KMS-11 (cell line): ENCODE results near the gene SH3PXD2B.
A peak's percentile ranks its signal among the peaks of the same experiment; 100 is the strongest.

Source experiments
- H2AFZ ChIP-seq: fragments of 200-600 bp; sonication (generic); 2 replicates; pipeline ENCODE4 v1.6.1; 2016; ENCODE audit warnings: antibody characterized with exemption, mixed run types, low read depth
- H3K27ac ChIP-seq: fragments of 200-600 bp; sonication (generic); 2 replicates; pipeline ENCODE4 v1.6.1; 2016; ENCODE audit warnings: mild to moderate bottlenecking, mixed run types
- H3K27me3 ChIP-seq: fragments of 200-600 bp; sonication (generic); 2 replicates; pipeline ENCODE4 v1.6.1; 2017; ENCODE audit warnings: mild to moderate bottlenecking, low read depth, mixed run types, moderate library complexity; ENCODE audit not compliant: insufficient read depth
- H3K36me3 ChIP-seq: fragments of 200-600 bp; sonication (generic); 2 replicates; pipeline ENCODE4 v1.6.1; 2017; ENCODE audit warnings: mild to moderate bottlenecking, mixed run types; ENCODE audit not compliant: insufficient read depth
- H3K4me1 ChIP-seq: fragments of 200-600 bp; sonication (generic); 2 replicates; pipeline ENCODE4 v1.6.1; 2016; ENCODE audit warnings: mild to moderate bottlenecking, low read depth, mixed run types; ENCODE audit not compliant: poor library complexity, severe bottlenecking
- H3K4me2 ChIP-seq: fragments of 200-600 bp; sonication (generic); 2 replicates; pipeline ENCODE4 v1.7.0; 2016; ENCODE audit warnings: mild to moderate bottlenecking, mixed run types
- H3K4me3 ChIP-seq: fragments of 200-600 bp; sonication (generic); IDR thresholded peaks from 2 replicates; pipeline ENCODE4 v1.6.1; 2017; ENCODE audit warnings: low read depth, low read length, mixed read lengths; ENCODE audit not compliant: insufficient read depth
- H3K79me2 ChIP-seq: fragments of 200-600 bp; sonication (generic); 2 replicates; pipeline ENCODE4 v1.6.1; 2016; ENCODE audit warnings: low read depth, mixed run types; ENCODE audit not compliant: insufficient read depth
- H3K9ac ChIP-seq: fragments of 200-600 bp; sonication (generic); 2 replicates; pipeline ENCODE4 v1.6.1; 2016; ENCODE audit warnings: mild to moderate bottlenecking, mixed run types
- H4K20me1 ChIP-seq: fragments of 200-600 bp; sonication (generic); 2 replicates; pipeline ENCODE4 v1.6.1; 2016; ENCODE audit warnings: mild to moderate bottlenecking, mixed run types; ENCODE audit not compliant: insufficient read depth
- TF ChIP-seq, protein P1 (sequence below): fragments of 200-600 bp; sonication (generic); conservative IDR thresholded peaks from 2 replicates; pipeline ENCODE4 v1.6.1; 2017; ENCODE audit warnings: low read depth, mild to moderate bottlenecking, antibody characterized with exemption, low read length, moderate library complexity, mixed read lengths

Gene SH3PXD2B

DNA sequence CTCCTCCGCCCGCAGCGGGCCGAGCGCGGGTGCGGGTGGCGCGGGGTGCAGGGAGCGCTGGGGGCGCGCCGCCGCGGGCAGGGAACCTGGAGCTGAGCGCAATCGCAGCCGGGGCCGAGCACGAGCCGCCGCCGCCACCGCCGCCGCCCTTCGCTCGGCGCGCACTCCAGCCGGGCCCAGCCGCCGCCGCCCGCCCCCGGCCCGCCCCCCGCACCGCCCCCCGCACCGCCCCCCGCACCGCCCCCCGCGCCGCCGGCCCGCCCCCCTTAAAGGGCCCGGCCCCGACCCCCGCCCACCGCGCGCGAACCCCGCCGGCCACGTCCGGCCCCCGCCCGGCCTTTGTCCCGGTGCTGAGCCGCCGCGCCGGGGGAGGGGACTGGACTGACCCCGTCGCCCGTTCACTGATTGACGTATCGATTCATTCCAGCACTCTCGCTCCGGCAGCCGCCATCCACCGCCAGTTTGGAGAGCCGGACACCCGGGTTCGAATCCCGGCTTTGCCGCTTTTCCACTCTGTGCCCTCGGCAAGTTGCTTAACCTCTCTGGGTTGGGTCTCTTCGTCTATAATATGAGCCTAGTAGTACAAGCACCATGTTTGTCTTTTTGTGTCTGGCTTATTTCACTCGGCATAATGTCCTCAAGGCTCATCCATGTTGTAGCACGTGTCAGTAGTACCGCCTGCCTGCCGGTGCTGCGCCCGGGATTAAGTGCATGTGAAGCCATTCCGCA, at the start of gene SH3PXD2B:
Gene SH3PXD2B, minus strand, starts transcription at position 168 of the 729 bp plus-strand sequence. CDS start 173 bp downstream, outside the sequence.
- peak within 1 kb of the TSS; percentile 81 for H2AFZ ChIP-seq
- H3K4me2 ChIP-seq, result peak within 1 kb of the TSS; percentile 36; the same call in 1 of the 2 replicates
- H3K27me3 ChIP-seq, result no peaks in the 10 kb centered on the region
- TF ChIP-seq, protein P1, sequence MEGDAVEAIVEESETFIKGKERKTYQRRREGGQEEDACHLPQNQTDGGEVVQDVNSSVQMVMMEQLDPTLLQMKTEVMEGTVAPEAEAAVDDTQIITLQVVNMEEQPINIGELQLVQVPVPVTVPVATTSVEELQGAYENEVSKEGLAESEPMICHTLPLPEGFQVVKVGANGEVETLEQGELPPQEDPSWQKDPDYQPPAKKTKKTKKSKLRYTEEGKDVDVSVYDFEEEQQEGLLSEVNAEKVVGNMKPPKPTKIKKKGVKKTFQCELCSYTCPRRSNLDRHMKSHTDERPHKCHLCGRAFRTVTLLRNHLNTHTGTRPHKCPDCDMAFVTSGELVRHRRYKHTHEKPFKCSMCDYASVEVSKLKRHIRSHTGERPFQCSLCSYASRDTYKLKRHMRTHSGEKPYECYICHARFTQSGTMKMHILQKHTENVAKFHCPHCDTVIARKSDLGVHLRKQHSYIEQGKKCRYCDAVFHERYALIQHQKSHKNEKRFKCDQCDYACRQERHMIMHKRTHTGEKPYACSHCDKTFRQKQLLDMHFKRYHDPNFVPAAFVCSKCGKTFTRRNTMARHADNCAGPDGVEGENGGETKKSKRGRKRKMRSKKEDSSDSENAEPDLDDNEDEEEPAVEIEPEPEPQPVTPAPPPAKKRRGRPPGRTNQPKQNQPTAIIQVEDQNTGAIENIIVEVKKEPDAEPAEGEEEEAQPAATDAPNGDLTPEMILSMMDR, result no peak
- no peaks in the 10 kb centered on the region for H4K20me1 ChIP-seq
- no peaks in the 10 kb centered on the region for H3K79me2 ChIP-seq
- H3K36me3 ChIP-seq, result no peaks in the 10 kb centered on the region
- H3K4me1 ChIP-seq, result no peaks in the 10 kb centered on the region
- H3K9ac ChIP-seq, result no peak within 1 kb of the TSS; the same call in 1 of the 2 replicates
- no peak within 1 kb of the TSS for H3K4me3 ChIP-seq
- no peak within 1 kb of the TSS for H3K27ac ChIP-seq

DNA sequence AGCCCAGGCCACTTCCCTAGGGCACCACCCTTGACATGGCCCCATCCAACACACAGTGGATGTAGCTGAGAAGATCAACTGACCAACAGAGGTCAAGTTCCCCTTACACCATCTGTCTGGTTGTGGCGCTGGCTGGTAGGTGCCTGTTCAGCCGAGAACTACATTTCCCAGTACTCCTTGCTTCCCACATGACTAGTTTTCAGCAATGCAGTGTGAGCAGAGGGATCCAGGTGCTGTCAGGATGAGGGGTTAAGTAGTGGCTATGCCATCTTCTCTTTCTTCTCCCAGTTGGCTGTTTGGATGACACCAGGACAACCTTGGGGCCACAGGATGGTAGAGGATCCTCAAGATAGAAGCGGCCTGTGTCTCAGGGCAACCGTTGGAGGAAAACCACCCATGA, 48.6 kb upstream of the SH3PXD2B start:
- TF ChIP-seq, protein P1, result no peak
- H3K27me3 ChIP-seq, result no peaks in the 10 kb centered on the region
- no peak overlapping the region for H3K9ac ChIP-seq
- H2AFZ ChIP-seq, result no peak overlapping the region
- no peaks in the 10 kb centered on the region for H3K4me1 ChIP-seq
- no peaks in the 10 kb centered on the region for H4K20me1 ChIP-seq
- H3K27ac ChIP-seq, result no peak overlapping the region
- H3K4me2 ChIP-seq, result no peak overlapping the region
- H3K36me3 ChIP-seq, result no peaks in the 10 kb centered on the region
- no peak overlapping the region for H3K4me3 ChIP-seq
- H3K79me2 ChIP-seq, result no peaks in the 10 kb centered on the region

DNA sequence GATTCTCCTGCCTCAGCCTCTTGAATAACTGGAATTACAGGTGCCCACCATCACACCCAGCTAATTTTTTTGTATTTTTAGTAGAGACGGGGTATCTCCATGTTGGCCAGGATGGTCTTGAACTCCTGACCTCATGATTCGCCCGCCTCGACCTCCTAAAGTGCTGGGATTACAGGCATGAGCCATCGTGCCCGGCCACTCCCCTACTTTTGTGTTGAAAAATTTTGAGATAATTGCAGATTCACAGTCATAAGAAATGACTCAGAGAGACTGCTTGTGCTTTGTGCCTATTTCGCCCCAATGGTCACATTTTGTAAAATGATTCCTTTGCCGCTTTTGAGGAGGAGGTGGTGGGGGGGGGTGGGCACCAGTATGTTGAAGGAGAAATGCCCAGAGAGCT, 48.1 kb upstream of the SH3PXD2B start:
- H3K4me1 ChIP-seq, result no peaks in the 10 kb centered on the region

GRCh38 chr5:172501708-172502320, 47.5 kb upstream of the SH3PXD2B start:
- no peaks in the 10 kb centered on the region for H3K27me3 ChIP-seq

More for the DNA sequence above, 48.1 kb upstream of the SH3PXD2B start:
- Histone ChIP-seq H3K27me3 (no peaks in the 10 kb centered on the region), H3K79me2 (no peaks in the 10 kb centered on the region), H3K36me3 (no peaks in the 10 kb centered on the region), H3K9ac (no peak overlapping the region), H3K4me3 (no peak overlapping the region), H2AFZ (no peak overlapping the region), H3K4me2 (no peak overlapping the region), H4K20me1 (no peaks in the 10 kb centered on the region), H3K27ac (no peak overlapping the region)
- TF ChIP-seq, protein P1, result no peak

More at GRCh38 chr5:172501708-172502320, 47.5 kb upstream of the SH3PXD2B start:
- H3K36me3 ChIP-seq, result no peaks in the 10 kb centered on the region
- no peaks in the 10 kb centered on the region for H3K79me2 ChIP-seq
- no peak overlapping the region for H3K4me2 ChIP-seq
- H2AFZ ChIP-seq, result no peak overlapping the region
- no peaks in the 10 kb centered on the region for H3K4me1 ChIP-seq
- H3K4me3 ChIP-seq, result no peak overlapping the region
- no peak overlapping the region for H3K27ac ChIP-seq
- no peaks in the 10 kb centered on the region for H4K20me1 ChIP-seq
- no peak overlapping the region for H3K9ac ChIP-seq
- TF ChIP-seq, protein P1, result no peak
